EH (cell line): Measurements from ENCODE around the gene IL17B.

Source experiments
- DNase-seq: peaks from one replicate; pipeline ENCODE4 v3.0.0-alpha.2; 2015; ENCODE audit warnings: low read depth

The IL17B gene

DNA sequence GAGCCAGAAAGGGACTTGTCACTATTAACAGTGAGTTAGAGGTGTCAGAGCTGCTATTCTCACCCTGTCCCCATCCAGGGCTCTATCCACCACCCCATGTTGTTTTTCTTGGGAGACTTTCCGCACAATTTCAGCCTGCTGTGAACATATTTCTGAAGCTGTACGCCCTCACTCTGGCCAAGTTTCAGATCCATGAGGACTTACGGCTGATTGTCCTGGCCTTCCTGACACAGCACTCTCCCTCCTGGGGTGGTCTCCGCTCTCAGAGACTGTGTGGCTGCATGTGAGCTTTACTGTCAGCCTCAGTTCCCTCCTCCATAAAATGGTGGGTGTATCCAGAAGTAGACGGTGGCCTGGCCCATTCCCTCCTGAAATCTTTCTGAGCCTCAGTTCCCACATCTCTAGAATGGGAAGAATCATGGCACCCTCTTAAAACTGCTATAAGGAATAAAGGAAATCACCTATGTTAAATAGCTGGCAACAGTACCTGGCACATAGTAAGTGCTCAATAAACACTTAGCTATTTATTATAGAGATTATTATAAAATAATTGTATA is 804 bp upstream of the IL17B start:
- DNase-seq, result no peak

DNA sequence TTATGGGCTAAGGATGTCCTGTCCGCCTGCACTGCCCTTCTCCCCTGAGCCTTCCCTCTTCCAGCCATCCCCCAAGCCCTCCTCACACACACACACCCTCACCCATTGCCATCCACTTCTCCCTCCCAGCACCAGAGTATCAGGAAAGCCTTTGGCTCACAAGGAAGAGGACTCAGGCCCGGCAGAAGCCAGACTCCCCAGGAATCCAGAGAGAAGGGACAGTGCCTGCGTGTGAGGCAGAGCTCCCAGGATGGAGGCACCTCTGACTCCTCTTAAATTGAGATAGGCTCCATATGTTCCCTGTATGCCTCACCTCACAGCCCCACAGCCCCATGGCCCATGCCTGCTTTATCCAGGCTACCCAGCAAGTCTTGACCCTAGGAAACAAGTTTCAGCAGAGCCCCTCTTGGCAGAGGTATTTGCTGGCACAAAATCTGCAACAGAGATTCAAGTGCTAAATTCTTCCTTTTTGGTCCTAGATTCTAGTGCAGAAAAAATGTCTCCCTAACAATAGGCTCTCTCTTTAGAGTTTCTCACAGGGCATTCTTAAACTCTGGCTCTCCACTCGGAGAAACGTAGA is 761 bp downstream of the IL17B start:
- no peak for DNase-seq

DNA sequence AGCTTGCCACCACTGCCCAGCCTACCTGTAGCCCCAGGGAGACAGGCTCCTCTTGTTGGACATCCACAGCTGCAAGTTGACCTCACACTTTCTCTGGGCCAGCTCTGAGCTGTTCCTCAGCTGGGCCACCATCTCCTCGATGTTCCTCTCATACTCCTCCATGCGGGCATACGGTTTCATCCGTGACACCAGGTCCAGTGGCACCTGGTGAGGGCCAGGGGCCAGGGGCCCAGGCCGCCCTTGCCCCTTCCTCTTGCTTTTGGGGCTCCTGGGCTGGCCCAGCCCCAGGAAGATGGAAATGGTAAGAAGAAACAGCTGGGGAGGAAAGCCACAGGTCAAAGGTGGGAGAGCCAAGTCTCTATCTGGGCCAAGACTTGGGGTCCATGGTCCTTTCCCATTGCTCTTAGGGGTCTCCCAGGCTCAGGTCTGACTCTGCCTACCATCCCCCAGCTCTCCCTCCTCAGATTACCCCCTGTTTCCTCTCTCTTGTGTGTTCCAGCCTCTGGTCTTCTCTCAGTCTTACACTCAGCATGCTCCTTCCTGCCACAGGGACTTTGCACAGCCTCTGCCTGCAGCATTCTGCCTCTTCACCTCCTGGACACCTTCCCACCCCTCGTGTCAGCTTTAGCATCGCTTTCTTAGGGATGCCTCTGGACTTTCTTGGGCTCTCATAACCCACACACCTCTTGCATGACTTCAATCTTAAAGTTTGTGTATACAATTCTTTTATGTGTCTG is 2.2 kb downstream of the IL17B start:
- no peak for DNase-seq

DNA sequence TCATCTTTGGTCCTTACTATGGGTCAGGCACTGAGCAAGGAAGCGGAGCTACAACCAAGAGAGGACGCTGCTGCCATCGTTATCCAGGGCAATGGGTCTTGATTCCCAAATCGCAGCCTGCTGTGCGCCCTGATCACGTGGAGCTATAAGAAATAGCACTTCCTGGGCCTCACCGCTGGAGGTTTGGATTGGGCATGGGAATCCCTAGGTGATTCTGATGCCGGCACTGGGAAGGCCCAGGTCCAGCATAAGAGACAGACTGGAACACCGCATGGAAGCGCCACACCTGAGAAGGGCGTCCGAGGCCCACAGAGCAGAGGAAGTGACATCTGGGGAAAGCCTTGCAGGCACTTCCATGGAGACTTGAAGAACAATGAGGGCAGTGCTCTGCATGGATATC is 3.0 kb downstream of the IL17B start:
- DNase-seq, result no peak

DNA sequence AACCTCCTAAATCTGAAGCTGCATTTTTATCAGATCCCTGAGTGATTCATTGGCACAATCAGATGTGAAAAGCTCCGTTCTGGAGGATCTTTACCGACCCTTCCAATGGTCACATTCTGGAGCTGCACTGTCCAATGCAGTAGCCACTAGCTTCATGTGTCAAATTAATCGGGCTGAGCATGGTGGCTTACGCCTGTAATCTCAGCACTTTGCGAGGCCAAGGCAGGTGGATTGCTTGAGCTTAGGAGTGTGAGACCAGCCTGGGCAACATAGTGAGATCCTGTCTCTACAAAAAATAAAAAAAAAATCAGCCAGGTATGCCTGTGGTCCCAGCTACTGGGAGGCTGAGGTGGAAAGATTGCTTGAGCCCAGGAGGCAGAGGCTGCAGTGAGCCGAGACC is 3.7 kb downstream of the IL17B start:
- DNase-seq, result no peak

DNA sequence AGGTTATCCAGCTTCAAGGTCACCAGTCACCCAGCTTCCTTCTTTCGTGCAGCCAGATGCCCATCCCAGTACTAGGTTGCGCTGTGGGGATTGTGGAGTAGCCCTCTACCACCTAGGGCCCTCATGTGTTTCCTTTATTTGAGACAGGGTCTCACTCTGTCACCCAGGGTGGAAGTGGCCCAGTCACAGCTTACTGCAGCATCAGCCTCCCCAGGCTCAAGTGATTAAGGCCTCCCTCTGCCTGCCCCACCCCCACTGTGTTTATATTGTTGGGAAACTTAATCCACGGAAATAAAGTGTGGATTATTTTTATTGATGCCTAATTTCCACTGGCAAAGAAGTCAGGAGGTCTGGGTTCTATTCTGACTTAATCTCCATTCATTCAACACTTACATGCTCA is 4.3 kb downstream of the IL17B start:
- DNase-seq, result no peak

DNA sequence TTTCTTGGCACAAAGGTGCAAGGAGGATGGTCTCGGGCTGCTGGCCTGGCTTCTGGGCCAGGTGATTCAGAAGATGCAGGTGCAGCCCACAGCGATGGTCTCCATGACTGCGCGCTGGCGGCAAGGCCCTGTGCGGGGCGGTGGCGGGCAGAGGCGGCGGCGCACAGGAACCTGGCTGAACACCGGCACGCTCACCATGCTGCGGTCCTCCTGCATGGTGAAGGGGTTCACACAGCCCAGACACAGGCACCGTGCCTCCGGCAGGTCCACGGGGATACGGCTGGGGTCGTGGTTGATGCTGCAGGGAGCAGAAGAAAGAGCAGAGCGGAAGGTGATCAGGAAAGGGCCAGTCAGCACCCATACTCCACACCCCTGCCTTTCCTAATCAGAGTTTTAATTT is 4.8 kb downstream of the IL17B start:
- DNase-seq, result no peak

DNA sequence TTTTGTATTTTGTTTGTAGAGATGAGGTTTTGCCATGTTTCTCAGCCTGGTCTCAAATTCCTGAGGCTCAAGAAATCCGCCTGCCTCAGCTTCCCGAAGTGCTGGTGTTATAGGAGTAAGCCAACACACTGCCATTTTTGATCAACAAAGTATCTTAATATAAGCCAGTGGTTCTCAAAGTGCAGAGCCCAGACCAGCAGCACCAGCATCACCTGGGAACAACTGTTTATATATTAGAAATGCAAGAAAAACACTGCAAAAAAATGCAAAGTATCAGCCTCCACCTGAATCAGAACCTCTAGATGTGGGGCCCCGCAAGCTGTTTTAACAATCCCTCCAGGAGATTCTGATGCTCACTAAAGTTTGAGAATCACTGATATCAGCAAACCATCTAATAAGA is 6.2 kb downstream of the IL17B start:
- no peak for DNase-seq

DNA sequence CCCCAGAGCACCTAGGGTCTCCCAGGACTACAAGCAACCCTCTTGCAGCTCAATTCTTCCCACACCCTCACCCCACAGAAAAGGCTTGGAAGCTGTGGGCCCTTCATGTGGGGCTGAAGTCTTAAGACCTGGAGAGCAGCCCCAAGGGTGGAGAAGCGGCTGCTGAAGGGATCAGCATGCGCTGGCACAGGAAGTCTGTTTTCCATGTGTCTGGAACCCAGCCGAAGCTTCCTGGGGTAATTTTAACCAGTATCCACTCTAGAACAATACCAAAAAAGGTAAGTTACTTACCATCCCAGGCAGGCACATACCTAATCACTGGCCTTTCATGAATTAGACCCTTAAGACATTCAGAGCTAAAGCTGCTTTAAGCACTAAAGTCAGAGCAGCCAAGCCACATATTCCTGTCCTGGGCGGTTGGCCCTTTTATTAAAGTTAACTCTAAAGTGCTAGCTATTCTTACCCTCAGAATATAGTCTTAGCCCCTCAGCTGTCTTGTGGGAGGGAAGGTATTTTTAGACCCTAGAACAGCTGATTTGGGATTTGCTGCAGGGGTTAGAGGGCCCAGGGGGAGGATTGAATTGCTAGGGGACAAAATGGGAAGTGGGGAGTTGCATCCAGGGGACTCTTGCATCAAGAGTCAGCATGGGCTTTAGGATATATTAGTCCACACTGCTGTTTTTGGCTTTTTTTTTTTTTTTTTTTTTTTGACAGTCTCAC is 6.9 kb downstream of the IL17B start:
- peak; percentile 32 for DNase-seq

DNA sequence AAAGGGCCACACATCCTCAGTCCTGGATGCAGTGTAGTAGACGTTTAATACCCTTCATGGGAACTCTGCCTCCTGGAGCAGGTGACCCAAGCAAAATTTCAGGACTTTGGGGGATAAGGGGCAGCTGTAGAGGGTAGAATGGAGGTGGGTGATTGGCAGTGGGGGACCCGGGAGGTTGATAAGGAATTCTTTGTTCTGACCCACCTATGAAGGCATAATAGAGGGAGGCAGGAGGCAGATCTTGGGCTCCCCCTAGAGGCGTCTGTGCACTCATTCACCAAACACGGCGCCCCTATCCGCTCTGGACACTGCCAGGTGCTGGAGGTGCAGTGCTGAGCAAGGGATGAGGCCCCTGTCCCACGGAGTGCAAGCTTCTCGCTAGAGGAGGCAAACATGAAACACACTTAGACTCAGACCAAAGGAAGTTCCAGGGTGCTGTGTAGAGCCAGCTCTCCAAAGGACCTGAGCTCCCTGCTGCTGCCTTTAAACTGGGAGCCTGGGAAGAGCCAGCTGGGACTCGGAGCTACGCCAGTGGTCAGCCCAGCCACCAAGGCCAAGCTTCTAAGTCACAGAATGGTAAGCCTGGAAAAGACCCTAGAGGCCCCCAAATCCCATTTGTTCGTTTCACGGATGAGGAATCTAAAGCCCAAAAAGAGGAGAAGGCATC is 7.7 kb downstream of the IL17B start:
- peak; percentile 69 for DNase-seq

DNA sequence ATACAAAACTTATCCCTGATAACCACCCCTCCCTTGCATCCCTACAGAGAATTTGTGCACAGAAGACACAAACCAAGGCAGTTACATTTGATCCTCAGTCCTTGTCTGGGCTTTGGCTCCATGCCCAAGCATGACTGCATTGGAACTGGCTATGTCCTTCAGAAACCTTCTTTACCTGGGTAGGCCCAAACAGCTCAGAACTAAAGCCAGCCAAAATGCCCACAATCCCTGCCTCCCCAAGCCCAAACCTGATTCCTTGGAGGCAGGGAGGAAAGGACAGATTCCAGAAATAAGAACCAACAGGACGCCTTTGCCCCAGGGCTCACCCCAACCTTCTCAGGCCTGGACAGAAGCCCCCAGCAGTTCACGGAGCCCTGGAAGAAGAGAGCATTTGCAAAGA is 8.2 kb downstream of the IL17B start:
- no peak for DNase-seq

DNA sequence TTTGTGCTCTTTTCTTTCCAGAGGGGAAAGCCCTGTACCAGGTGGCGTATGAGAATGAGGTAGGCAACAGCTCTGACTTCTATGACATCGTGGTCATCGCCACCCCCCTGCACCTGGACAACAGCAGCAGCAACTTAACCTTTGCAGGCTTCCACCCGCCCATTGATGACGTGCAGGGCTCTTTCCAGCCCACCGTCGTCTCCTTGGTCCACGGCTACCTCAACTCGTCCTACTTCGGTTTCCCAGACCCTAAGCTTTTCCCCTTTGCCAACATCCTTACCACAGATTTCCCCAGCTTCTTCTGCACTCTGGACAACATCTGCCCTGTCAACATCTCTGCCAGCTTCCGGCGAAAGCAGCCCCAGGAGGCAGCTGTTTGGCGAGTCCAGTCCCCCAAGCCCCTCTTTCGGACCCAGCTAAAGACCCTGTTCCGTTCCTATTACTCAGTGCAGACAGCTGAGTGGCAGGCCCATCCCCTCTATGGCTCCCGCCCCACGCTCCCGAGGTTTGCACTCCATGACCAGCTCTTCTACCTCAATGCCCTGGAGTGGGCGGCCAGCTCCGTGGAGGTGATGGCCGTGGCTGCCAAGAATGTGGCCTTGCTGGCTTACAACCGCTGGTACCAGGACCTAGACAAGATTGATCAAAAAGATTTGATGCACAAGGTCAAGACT is 11.0 kb downstream of the IL17B start:
- no peak for DNase-seq

DNA sequence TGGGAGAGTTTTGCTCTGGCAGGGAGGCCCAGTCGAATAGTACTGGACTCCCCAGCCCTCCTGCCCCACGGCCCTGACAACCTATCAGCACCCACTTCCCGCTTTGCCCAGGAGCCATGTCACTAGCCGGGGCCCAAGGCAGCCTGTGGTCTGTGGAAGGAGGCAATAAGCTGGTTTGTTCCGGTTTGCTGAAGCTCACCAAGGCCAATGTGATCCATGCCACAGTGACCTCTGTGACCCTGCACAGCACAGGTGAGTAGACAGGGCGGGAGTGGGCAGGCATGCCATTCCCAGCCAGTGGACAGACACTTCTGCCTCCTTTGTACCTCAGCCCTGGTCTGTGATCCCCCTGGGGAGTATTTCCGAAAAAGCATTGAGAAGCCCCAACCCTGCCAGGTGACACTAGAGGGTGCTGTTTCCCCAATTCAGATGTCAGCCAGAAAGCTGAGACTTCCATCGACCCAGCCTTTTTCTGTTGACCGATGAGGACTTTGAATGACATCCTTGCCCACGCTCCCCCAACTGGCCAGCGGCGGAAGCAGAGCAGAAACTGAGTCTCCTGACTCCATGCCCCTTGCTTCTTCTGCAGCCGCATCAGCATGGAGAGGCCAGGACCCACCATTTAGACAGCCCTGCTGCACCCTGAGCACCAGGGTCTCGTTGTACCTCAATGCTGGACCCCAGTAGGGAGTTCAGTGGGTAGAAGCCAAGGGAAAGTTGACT is 11.7 kb downstream of the IL17B start:
- peak; percentile 87 for DNase-seq

DNA sequence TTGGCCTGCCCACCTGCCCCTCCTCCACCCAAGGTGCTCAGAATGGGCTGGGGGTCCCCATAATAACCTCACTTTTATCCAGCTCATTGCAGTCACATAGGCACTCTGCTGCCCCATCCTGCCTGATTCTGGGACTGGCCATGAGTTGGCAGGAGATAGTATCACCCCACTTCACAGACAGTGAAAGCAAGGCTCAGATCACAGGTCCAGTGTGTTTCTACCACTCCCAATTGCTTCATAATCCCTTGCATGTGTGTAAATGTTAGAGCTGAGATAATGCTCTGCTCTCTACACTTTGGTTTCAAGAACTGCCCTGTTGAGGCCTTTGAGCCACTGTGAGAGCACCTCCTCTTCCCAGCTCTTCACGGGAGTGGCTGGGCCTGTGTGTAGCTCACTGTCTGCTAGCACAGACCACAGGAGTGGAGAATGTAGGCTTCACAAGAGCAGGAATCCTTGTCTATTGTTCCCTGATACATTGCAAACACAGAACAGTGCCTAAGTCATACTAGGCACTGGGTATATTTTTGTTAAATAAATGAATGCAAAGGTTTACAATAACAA is 12.8 kb downstream of the IL17B start:
- DNase-seq, result no peak

DNA sequence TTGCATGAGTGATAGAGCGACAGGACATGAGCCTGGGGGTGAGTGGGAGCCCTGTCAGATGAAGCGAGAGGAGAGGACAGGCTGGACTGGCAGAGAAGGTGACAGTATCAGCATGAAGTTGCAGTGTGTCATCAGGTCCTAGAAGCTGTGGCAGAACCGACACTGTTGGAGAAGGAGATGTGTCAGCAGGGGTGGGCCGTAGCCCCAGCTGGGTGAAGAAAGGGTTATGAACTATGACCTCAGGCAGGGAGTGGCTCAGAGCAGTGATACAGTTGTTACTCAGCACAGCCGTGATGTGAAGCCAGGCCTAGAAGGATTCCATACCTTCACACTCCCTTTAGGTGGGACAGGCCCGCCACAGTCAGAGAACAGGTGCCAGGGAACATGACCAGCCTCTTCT is 13.7 kb downstream of the IL17B start:
- no peak for DNase-seq

DNA sequence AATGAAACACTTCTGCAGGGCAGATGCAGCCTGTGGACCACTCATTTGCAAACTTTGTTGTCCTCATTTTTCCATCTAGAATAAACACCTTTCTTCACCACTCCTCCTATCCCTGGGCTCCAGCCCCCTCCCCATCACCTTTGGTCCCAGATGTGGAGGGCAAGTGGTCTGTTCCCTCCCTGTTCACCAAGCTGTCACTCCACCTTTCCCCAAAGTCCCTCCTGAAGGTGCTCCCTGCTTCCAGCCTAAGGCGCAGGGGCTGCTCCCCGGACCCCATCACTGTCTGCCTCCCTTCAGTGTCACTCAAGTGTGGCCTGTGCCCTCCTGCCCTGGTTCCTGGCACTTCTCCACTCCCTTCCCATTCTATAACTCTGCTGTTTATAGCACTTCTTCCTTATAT is 14.4 kb downstream of the IL17B start:
- no peak for DNase-seq

DNA sequence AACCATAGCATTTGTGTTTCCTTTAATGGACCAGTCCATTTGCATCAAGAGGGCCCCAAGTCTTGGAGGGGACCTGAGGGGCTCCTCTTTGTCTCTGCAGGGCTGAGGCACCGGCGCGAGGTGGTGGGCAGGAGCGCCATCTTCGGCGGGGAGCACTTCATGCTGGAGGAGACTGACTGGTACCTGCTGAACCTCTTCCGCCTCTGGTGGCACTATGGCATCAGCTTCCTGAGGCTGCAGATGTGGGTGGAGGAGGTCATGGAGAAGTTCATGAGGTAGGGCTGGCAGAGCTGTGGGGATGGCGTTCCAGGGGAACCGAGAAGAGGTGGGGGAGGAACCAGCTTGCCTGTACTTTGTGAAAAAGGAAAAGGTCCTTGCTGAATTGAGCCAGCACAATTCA is 15.2 kb downstream of the IL17B start:
- DNase-seq, result no peak

DNA sequence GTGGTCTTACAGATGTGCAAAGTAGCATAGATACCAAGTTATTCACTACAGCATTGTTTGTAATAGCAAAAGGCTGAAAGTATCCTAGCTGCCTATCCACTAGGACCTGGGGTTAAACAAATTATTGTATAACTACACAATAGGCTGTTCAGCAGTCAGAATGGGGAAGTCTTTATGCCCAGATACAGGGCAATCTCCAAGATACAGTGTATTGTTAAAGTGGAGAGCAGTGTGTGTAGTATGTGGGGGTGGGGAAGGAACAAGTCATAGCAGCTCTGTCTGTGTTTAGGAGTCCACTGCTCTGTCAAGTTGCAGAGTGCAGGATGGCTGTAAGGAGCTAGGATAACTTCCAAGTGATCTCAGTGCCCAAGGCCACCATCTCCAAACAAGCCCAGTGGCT is 15.7 kb downstream of the IL17B start:
- no peak for DNase-seq

DNA sequence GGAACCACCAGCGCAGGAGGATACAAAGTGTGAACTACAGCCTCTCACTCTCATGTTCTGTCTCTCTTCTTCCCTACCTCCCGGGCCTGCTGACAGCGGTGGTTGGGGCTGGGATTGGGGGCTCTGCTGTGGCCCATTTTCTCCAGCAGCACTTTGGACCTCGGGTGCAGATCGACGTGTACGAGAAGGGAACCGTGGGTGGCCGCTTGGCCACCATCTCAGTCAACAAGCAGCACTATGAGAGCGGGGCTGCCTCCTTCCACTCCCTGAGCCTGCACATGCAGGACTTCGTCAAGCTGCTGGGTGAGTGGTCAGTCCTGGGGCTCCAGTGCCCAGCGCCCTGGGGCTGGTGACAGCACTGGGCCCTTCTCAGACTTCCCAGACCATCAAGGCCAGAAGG is 16.6 kb downstream of the IL17B start:
- no peak for DNase-seq

DNA sequence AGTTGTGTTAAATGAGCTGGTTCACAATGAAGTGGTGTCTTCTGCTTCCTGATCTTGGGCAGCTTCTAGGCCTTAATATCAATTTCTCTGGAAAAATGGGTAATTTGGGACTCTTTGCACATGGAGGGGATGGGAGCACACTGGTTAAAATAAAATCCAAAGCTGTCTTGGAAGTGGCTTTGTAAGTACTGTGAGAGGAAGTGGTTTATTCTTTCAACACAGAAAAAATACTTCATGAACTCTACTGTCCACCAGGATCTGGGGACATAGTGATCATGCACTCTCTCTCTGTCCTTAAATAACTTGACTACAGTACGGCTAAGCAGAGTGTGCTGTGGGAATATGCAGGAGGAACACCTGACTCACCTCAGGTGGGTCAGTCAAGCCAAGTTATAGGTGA is 18.8 kb downstream of the IL17B start:
- no peak for DNase-seq

DNA sequence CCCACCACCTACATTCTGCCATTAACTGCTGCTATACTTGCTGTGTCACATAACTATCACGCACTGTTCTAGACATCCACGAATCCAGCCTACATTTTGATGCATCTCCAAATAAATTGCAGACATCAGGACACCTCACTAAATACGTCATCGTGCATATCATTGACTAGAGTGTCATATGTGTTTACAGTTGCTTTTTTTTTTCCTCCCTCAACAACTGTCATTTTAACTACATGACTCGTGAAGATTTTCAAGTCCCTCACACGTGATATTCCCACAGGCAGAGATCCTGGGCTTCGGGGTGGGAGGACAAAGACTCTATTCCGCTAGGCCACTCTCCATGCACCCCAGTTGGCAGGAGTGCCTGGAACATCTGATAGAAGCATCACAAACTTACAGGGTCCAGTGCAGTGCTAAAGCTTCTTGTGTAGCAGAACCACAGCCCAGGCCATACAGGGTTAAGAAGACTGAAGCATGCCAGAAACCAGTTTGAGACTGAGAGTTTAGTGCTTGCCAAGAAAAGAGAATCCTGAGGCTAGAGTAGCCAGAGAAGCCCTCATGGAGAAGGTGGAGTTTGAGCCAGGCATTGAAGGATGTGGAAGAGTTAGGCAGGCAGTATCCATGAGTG is 20.1 kb downstream of the IL17B start:
- no peak for DNase-seq
